Neural cell (in vitro differentiated cells): ENCODE data around the gene ZNF385D. TPM values are rescaled to one million over a fixed set of nuclear protein-coding genes. Genes with fewer than 3 reads are reported as not detected.

Experiments
- H2AFZ ChIP-seq: fragments of 200-600, 300-800 bp; sonication (generic), shearing (Covaris generic); 2 replicates; pipeline ENCODE4 v1.6.0; 2014; ENCODE audit warnings: low read depth, mild to moderate bottlenecking, antibody characterized with exemption, low read length, moderate library complexity
- H3F3A ChIP-seq: fragments of 200-600 bp; shearing (Covaris generic); 2 replicates; pipeline ENCODE4 v1.6.1; 2016; ENCODE audit warnings: mild to moderate bottlenecking, moderate library complexity, mixed read lengths, antibody characterized with exemption, low read length; ENCODE audit not compliant: insufficient read depth, poor library complexity, severe bottlenecking
- H3K27ac ChIP-seq: fragments of 200-600, 300-800 bp; sonication (generic), shearing (Covaris generic); 2 replicates; pipeline ENCODE4 v1.5.1; 2014; ENCODE audit warnings: mild to moderate bottlenecking, low read length, moderate library complexity
- H3K27me3 ChIP-seq: fragments of 300-800, 200-600 bp; sonication (generic), shearing (Covaris generic); 2 replicates; pipeline ENCODE4 v1.6.0; 2014; ENCODE audit warnings: mild to moderate bottlenecking, low read depth, low read length, moderate library complexity; ENCODE audit not compliant: insufficient read depth
- H3K36me3 ChIP-seq: fragments of 300-800, 200-600 bp; sonication (generic), shearing (Covaris generic); 2 replicates; pipeline ENCODE4 v1.5.1; 2014; ENCODE audit warnings: mild to moderate bottlenecking, antibody characterized with exemption, low read length, moderate library complexity; ENCODE audit not compliant: insufficient read depth
- H3K4me2 ChIP-seq: fragments of 300-800, 200-600 bp; sonication (generic), shearing (Covaris generic); 2 replicates; pipeline ENCODE4 v1.6.0; 2014; ENCODE audit warnings: mild to moderate bottlenecking, low read length
- H3K4me3 ChIP-seq: fragments of 300-800, 200-600 bp; sonication (generic), shearing (Covaris generic); 2 replicates; pipeline ENCODE4 v1.5.1; 2014; ENCODE audit warnings: mild to moderate bottlenecking, low read length, moderate library complexity
- H3K79me2 ChIP-seq: fragments of 200-600 bp; shearing (Covaris generic); replicated peaks from 2 replicates; pipeline ENCODE4 v1.6.0; 2014; ENCODE audit warnings: mild to moderate bottlenecking, low read length, moderate library complexity; ENCODE audit not compliant: insufficient read depth
- H3K9ac ChIP-seq: fragments of 300-800, 200-600 bp; sonication (generic), shearing (Covaris generic); 2 replicates; pipeline ENCODE4 v1.6.1; 2016; ENCODE audit warnings: mild to moderate bottlenecking, low read length, mixed read lengths
- H3K9me2 ChIP-seq: fragments of 200-600 bp; shearing (Covaris generic); 2 replicates; pipeline ENCODE4 v1.6.1; 2016; ENCODE audit warnings: mild to moderate bottlenecking, low read length, mixed read lengths; ENCODE audit not compliant: insufficient read depth
- H3K9me3 ChIP-seq: fragments of 200-600, 300-800 bp; sonication (generic), shearing (Covaris generic); 2 replicates; pipeline ENCODE4 v1.6.1; 2016; ENCODE audit warnings: mild to moderate bottlenecking, mixed run types, low read length, moderate library complexity, mixed read lengths
- H4K20me1 ChIP-seq: fragments of 200-600 bp; shearing (Covaris generic); 2 replicates; pipeline ENCODE4 v1.6.1; 2016; ENCODE audit warnings: mild to moderate bottlenecking, mixed run types; ENCODE audit not compliant: insufficient read depth
- CTCF ChIP-seq: fragments of 450-650 bp; IDR thresholded peaks from 2 replicates; pipeline ENCODE4 v1.5.1; 2014; ENCODE audit warnings: antibody characterized with exemption, mild to moderate bottlenecking, moderate library complexity; ENCODE audit not compliant: poor library complexity, severe bottlenecking
- EP300 ChIP-seq: fragments of 450-650 bp; conservative IDR thresholded peaks from 2 replicates; pipeline ENCODE4 v1.6.1; 2014; ENCODE audit warnings: antibody characterized with exemption, mild to moderate bottlenecking, moderate library complexity; ENCODE audit not compliant: poor library complexity, severe bottlenecking
- EZH2 ChIP-seq: fragments of 200-600, 300-800 bp; shearing (Covaris generic), sonication (generic); IDR thresholded peaks from 2 replicates; pipeline ENCODE4 v1.6.1; 2014; ENCODE audit warnings: antibody characterized with exemption, low read length, borderline replicate concordance, mild to moderate bottlenecking; ENCODE audit not compliant: insufficient read depth, poor library complexity, severe bottlenecking
- MXI1 ChIP-seq: fragments of 450-650 bp; conservative IDR thresholded peaks from 2 replicates; pipeline ENCODE4 v1.6.1; 2014; ENCODE audit warnings: antibody characterized with exemption, mild to moderate bottlenecking; ENCODE audit not compliant: poor library complexity, severe bottlenecking
- POLR2AphosphoS5 ChIP-seq: IDR thresholded peaks from 2 replicates; pipeline ENCODE4 v1.6.1; 2012
- RAD21 ChIP-seq: fragments of 450-650 bp; conservative IDR thresholded peaks from 2 replicates; pipeline ENCODE4 v1.6.1; 2014; ENCODE audit warnings: antibody characterized with exemption, mild to moderate bottlenecking, moderate library complexity
- REST ChIP-seq: IDR thresholded peaks from 2 replicates; pipeline ENCODE4 v1.6.1; 2012; ENCODE audit warnings: borderline replicate concordance
- SMC3 ChIP-seq: fragments of 450-650 bp; conservative IDR thresholded peaks from 2 replicates; pipeline ENCODE4 v1.6.1; 2014; ENCODE audit warnings: antibody characterized with exemption, mild to moderate bottlenecking, moderate library complexity; ENCODE audit not compliant: poor library complexity
- TAF1 ChIP-seq: IDR thresholded peaks from 2 replicates; pipeline ENCODE4 v1.6.1; 2012; ENCODE audit warnings: low read depth
- polyA plus RNA-seq: library from polyadenylated mRNA; depleted of rRNA; stranded (reverse); fragments of >200 nt; gene quantifications from 2 replicates; pipeline ENCODE4 v1.2.3, GENCODE V29; 2014

ZNF385D gene
- polyA plus RNA-seq, 1 donor from 2014 or later = 3.4 TPM

- no peaks in the 10 kb centered on the region for H3K27me3 ChIP-seq
- no peaks in the 10 kb centered on the region for H3K9me3 ChIP-seq
- no peak overlapping the region for H3K4me3 ChIP-seq
- no peaks in the 10 kb centered on the region for H4K20me1 ChIP-seq
- no peaks in the 10 kb centered on the region for H3K36me3 ChIP-seq
- no peak overlapping the region for H2AFZ ChIP-seq
- no peak overlapping the region for H3K27ac ChIP-seq
- H3F3A ChIP-seq = no peaks in the 10 kb centered on the region
- no peaks in the 10 kb centered on the region for H3K9me2 ChIP-seq
- TF ChIP-seq EP300 (no peak), RAD21 (no peak), POLR2AphosphoS5 (no peak), REST (no peak), EZH2 (no peak), MXI1 (no peak), SMC3 (no peak), CTCF (no peak), TAF1 (no peak)
- no peaks in the 10 kb centered on the region for H3K79me2 ChIP-seq
- H3K9ac ChIP-seq = no peak overlapping the region
- H3K4me2 ChIP-seq = no peak overlapping the region
Observed at GRCh38 chr3:21664996-21665395, 86.0 kb downstream of the ZNF385D start.

GRCh38 chr3:21662403-21662802, 88.6 kb downstream of the ZNF385D start:
- Histone ChIP-seq H3K9me3 (no peaks in the 10 kb centered on the region), H3K36me3 (no peaks in the 10 kb centered on the region), H3K9ac (no peak overlapping the region), H3K4me3 (no peak overlapping the region), H3K9me2 (no peaks in the 10 kb centered on the region), H2AFZ (no peak overlapping the region), H4K20me1 (no peaks in the 10 kb centered on the region), H3K27ac (no peak overlapping the region), H3F3A (no peaks in the 10 kb centered on the region), H3K27me3 (no peaks in the 10 kb centered on the region), H3K79me2 (no peaks in the 10 kb centered on the region), H3K4me2 (no peak overlapping the region)
- TF ChIP-seq RAD21 = no peak
- no peak for TF ChIP-seq SMC3
- no peak for TF ChIP-seq POLR2AphosphoS5
- TF ChIP-seq MXI1 = no peak
- TF ChIP-seq TAF1 = no peak
- TF ChIP-seq REST = no peak
- TF ChIP-seq EP300 = no peak
- TF ChIP-seq CTCF = no peak
- no peak for TF ChIP-seq EZH2
